Prostate gland (tissue), 2 donors: ENCODE results near the gene INAFM1. TPM values are rescaled to one million over a fixed set of nuclear protein-coding genes. Genes with fewer than 3 reads are reported as not detected.

Source experiments
- DNase-seq: peaks from one replicate; pipeline ENCODE4 v3.0.0-alpha.2; 2019; ENCODE audit warnings: low spot score
- H3K27ac ChIP-seq, 2 donors: fragments of 200-600 bp; sonication (generic); 2 replicates each; pipeline ENCODE4 v1.5.1; 2017 to 2019
- H3K27me3 ChIP-seq: fragments of 200-600 bp; sonication (generic); replicated peaks from 2 replicates; pipeline ENCODE4 v1.5.1; 2019; ENCODE audit not compliant: insufficient read depth
- H3K36me3 ChIP-seq, 2 donors: fragments of 200-600 bp; sonication (generic); 1 replicate in 1 of 2; 2 replicates in 1 of 2; pipeline versions ENCODE4 v1.5.1 to v1.8.1; 2017 to 2019
- H3K4me1 ChIP-seq: fragments of 200-600 bp; sonication (generic); replicated peaks from 2 replicates; pipeline ENCODE4 v1.5.1; 2019
- H3K4me3 ChIP-seq, 2 donors: fragments of 200-600 bp; sonication (generic); 2 replicates each; pipeline ENCODE4 v1.5.1; 2017 to 2019
- H3K9me3 ChIP-seq: fragments of 200-600 bp; sonication (generic); 2 replicates; pipeline ENCODE4 v1.5.1; 2017
- CTCF ChIP-seq, 4 experiments: fragments of 200-600 bp in 2 of 4; fragments of 450-650 bp in 2 of 4; sonication (generic) in 2 of 4; IDR thresholded peaks; 1 replicate in 3 of 4; 2 replicates in 1 of 4; pipeline ENCODE4 v1.5.1; 2016 to 2019; ENCODE audit warnings: antibody characterized with exemption in 4 of 4, mild to moderate bottlenecking in 2 of 4, moderate library complexity in 2 of 4
- POLR2A ChIP-seq: fragments of 450-650 bp; IDR thresholded peaks from one replicate; pipeline ENCODE4 v1.6.1; 2016; ENCODE audit warnings: antibody characterized with exemption, mild to moderate bottlenecking
- POLR2AphosphoS5 ChIP-seq: sonication (generic); formaldehyde crosslinking; IDR thresholded peaks from one replicate; pipeline ENCODE4 v1.6.1; 2017; ENCODE audit warnings: antibody characterized with exemption
- WGBS: methylation state at CpG from one replicate; pipeline ENCODE4 v1.1.5; 2018; 5-methylcytosine and 5-hydroxymethylcytosine counted together
- intact Hi-C: fragments of 100-400 bp; cut with DNase I; formaldehyde crosslinking; loops from one replicate; pipeline ENCODE4 v1.14.2; 2022
- total RNA-seq, 2 donors: library from RNA; depleted of rRNA; stranded (reverse); fragments of >200 nt; gene quantifications; one replicate each; pipeline ENCODE4 v1.1.0, GENCODE V29; 2016

Gene INAFM1
- total RNA-seq, 2 donors from 2014 or later: 11.4 to 30.2 TPM

- Histone ChIP-seq H3K4me3 (no peak overlapping the region), H3K27ac (no peak overlapping the region), H3K9me3 (no peaks in the 10 kb centered on the region), H3K27me3 (no peaks in the 10 kb centered on the region), H3K4me1 (no peaks in the 10 kb centered on the region), H3K36me3 (no peaks in the 10 kb centered on the region)
- intact Hi-C loops: no loop called here
- no peak for DNase-seq
- 7% methylated on average over 14 of the region's 14 CpGs for WGBS
- TF ChIP-seq POLR2AphosphoS5: peak; percentile 9
- no peak for TF ChIP-seq POLR2A
- TF ChIP-seq CTCF (IDR thresholded peaks at IDR 0.05): peak; percentile 56 to 77 (median 60)
These were observed 30.6 kb downstream of the INAFM1 start for GRCh38 chr19:47305309-47305751.

- intact Hi-C loops: no loop called here
These were observed 31.6 kb downstream of the INAFM1 start for GRCh38 chr19:47306303-47306702.

GRCh38 chr19:47309038-47309437, 34.4 kb downstream of the INAFM1 start:
- no peaks in the 10 kb centered on the region for H3K36me3 ChIP-seq
- TF ChIP-seq POLR2AphosphoS5 (no peak), CTCF (IDR thresholded peaks at IDR 0.05) (no peak), POLR2A (no peak)
- no peaks in the 10 kb centered on the region for H3K27me3 ChIP-seq
- intact Hi-C loops: no loop called here
- no peak overlapping the region for H3K4me3 ChIP-seq
- no peaks in the 10 kb centered on the region for H3K4me1 ChIP-seq
- no peak for DNase-seq
- H3K9me3 ChIP-seq: no peaks in the 10 kb centered on the region
- H3K27ac ChIP-seq: no peak overlapping the region
- WGBS: 64% methylated on average over 8 of the region's 8 CpGs

More at GRCh38 chr19:47306303-47306702, 31.6 kb downstream of the INAFM1 start:
- DNase-seq: no peak
- no peaks in the 10 kb centered on the region for H3K9me3 ChIP-seq
- no peaks in the 10 kb centered on the region for H3K4me1 ChIP-seq
- H3K27me3 ChIP-seq: no peaks in the 10 kb centered on the region
- 85% methylated on average over 3 of the region's 3 CpGs for WGBS
- TF ChIP-seq POLR2A: no peak
- no peak for TF ChIP-seq POLR2AphosphoS5
- TF ChIP-seq CTCF (IDR thresholded peaks at IDR 0.05): no peak
- H3K36me3 ChIP-seq: no peaks in the 10 kb centered on the region
- no peak overlapping the region for H3K27ac ChIP-seq
- H3K4me3 ChIP-seq: no peak overlapping the region

GRCh38 chr19:47309608-47310007, 34.9 kb downstream of the INAFM1 start, which contains the start of gene C5AR1:
C5AR1 (plus strand) TSS chr19:47309861; CDS start chr19:47309896, 35 bp downstream.
- no peak within 1 kb of the TSS for H3K4me3 ChIP-seq
- no peaks in the 10 kb centered on the region for H3K9me3 ChIP-seq
- no peaks in the 10 kb centered on the region for H3K4me1 ChIP-seq
- TF ChIP-seq CTCF (IDR thresholded peaks at IDR 0.05) (no peak), POLR2A (no peak), POLR2AphosphoS5 (no peak)
- WGBS: 48% methylated on average over 12 of the region's 12 CpGs
- H3K36me3 ChIP-seq: no peaks in the 10 kb centered on the region
- no peak within 1 kb of the TSS for H3K27ac ChIP-seq
- no peaks in the 10 kb centered on the region for H3K27me3 ChIP-seq
- intact Hi-C loops: no loop called here
- DNase-seq: no peak

- Histone ChIP-seq H3K4me1 (no peaks in the 10 kb centered on the region), H3K36me3 (no peaks in the 10 kb centered on the region), H3K27ac (no peak overlapping the region), H3K27me3 (no peaks in the 10 kb centered on the region), H3K9me3 (no peaks in the 10 kb centered on the region), H3K4me3 (no peak overlapping the region)
- TF ChIP-seq POLR2A (no peak), POLR2AphosphoS5 (no peak)
- intact Hi-C loops: no loop called here
- no peak for DNase-seq
- 88% methylated on average over 2 of the region's 2 CpGs for WGBS
These were observed 35.6 kb downstream of the INAFM1 start for GRCh38 chr19:47310323-47310722.
